ENCODE results near the gene CDH4. TPM values are rescaled to one million over a fixed set of nuclear protein-coding genes. Genes with fewer than 3 reads are reported as not detected.

Gene CDH4
- total RNA-seq, 1 donor from 2014 or later, result 39.7 TPM

DNA sequence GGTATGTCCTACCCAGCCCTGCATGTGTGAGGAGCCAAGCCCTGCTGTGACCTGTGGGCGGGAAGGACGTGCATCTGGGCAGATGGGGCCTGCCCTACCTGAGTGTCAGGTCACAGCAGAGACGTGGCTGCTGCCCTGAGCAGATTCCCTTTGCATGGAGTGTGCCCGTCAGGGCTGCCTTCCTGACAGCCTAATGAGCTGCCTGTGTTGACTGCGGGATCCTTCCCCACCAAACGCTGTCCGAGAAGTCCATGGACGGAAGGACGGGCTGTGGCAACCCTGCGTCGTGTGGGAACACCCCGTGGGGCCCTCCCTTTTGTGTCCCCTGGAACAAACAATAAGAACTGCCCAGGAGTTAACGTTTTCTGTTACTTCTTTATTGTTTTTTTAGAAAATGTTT is 343.2 kb downstream of the CDH4 start:
- Histone ChIP-seq H3K36me3 (ENCODE audit: control insufficient read depth, insufficient read depth, low read length) (no peaks in the 10 kb centered on the region), H3K27me3 (ENCODE audit: control insufficient read depth, insufficient read depth, low read length) (peaks cover 3% of the 10 kb centered on the region), H3K4me3 (ENCODE audit: low read depth, low read length) (no peak overlapping the region)
- TF ChIP-seq, protein P1, sequence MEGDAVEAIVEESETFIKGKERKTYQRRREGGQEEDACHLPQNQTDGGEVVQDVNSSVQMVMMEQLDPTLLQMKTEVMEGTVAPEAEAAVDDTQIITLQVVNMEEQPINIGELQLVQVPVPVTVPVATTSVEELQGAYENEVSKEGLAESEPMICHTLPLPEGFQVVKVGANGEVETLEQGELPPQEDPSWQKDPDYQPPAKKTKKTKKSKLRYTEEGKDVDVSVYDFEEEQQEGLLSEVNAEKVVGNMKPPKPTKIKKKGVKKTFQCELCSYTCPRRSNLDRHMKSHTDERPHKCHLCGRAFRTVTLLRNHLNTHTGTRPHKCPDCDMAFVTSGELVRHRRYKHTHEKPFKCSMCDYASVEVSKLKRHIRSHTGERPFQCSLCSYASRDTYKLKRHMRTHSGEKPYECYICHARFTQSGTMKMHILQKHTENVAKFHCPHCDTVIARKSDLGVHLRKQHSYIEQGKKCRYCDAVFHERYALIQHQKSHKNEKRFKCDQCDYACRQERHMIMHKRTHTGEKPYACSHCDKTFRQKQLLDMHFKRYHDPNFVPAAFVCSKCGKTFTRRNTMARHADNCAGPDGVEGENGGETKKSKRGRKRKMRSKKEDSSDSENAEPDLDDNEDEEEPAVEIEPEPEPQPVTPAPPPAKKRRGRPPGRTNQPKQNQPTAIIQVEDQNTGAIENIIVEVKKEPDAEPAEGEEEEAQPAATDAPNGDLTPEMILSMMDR (IDR thresholded peaks at IDR 0.05; ENCODE audit: insufficient read depth, low read length, poor library complexity, severe bottlenecking), result no peak
- DNase-seq (ENCODE audit: low read depth), result no peak

DNA sequence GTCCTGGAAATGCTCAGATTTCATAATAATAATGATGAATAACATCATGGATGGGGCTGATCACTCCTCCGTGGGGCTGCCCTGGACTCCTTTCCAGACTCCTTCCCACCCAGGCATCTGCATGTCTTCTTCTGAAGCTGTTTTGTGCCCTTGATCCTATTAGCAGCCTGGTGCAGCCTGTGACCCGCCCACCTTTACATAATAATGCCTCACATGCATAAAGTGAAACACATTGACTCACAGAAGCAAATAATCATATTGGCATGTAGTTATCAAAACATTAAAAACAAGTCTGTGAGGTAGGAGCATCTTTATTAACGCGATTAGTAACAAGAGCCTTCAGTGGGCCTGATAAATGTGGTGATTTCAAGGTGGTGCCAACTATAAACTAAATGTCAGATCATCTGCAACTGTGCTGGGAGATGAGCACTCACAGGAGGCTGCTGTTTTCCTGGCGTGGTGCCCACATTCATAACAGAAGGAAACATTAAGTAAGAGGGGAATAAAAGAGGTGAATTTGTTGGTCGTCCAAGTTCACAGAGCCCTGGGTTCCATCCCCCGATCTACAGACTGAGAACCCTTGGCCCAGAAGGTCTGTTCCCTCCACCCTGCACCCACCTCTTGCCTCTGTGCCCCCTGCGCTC is 344.7 kb downstream of the CDH4 start:
- Histone ChIP-seq H3K27me3 (ENCODE audit: control insufficient read depth, insufficient read depth, low read length) (peaks cover 3% of the 10 kb centered on the region), H3K36me3 (ENCODE audit: control insufficient read depth, insufficient read depth, low read length) (no peaks in the 10 kb centered on the region), H3K4me3 (ENCODE audit: low read depth, low read length) (no peak overlapping the region)
- TF ChIP-seq, protein P1 (IDR thresholded peaks at IDR 0.05; ENCODE audit: insufficient read depth, low read length, poor library complexity, severe bottlenecking), result no peak
- DNase-seq (ENCODE audit: low read depth), result no peak

DNA sequence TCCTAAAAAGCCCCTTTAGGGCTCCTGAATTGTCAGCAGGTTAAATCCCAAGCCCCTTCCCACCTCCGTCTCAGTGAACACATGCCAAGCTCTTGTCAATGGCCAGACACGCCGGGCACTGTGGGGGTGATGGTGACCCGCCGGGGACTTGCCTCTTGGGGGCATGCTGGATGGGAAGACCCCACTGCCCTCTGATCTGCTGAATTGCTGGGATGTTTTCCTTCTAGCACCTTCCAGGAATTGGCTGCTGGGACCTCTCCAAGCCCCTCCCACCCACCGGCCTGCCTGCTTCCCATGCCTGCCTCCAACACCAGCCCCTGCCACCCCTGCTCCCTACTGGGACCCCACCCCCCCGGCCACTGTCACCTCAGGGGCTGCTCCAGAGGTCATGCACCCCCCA is 345.9 kb downstream of the CDH4 start:
- DNase-seq (ENCODE audit: low read depth), result no peak
- Histone ChIP-seq H3K27me3 (ENCODE audit: control insufficient read depth, insufficient read depth, low read length) (peaks cover 3% of the 10 kb centered on the region), H3K4me3 (ENCODE audit: low read depth, low read length) (no peak overlapping the region), H3K36me3 (ENCODE audit: control insufficient read depth, insufficient read depth, low read length) (no peaks in the 10 kb centered on the region)
- TF ChIP-seq, protein P1 (IDR thresholded peaks at IDR 0.05; ENCODE audit: insufficient read depth, low read length, poor library complexity, severe bottlenecking), result no peak

DNA sequence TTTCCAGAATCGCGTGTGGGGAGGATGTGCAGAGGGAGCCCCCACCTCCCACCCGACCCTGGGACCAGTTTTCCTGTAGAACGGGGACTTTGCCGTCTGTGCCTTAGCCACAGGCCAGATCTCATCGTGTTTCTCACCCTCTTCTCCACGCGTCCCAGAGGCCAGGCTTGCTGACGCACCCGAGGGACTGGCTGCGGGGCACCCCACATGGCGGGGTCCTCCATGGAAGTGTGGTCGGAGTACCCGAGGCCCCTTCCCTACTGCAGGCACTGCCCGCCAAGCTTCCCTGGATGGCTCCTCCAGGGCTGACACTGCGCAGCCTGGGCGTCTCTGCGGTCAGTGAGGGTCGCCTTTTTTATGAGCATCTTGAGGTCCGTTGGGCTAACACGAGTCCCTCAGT is 346.5 kb downstream of the CDH4 start:
- DNase-seq (ENCODE audit: low read depth), result no peak
- no peak overlapping the region for H3K4me3 ChIP-seq (ENCODE audit: low read depth, low read length)
- H3K27me3 ChIP-seq (ENCODE audit: control insufficient read depth, insufficient read depth, low read length), result peaks cover 3% of the 10 kb centered on the region
- TF ChIP-seq, protein P1 (IDR thresholded peaks at IDR 0.05; ENCODE audit: insufficient read depth, low read length, poor library complexity, severe bottlenecking), result no peak
- H3K36me3 ChIP-seq (ENCODE audit: control insufficient read depth, insufficient read depth, low read length), result no peaks in the 10 kb centered on the region

DNA sequence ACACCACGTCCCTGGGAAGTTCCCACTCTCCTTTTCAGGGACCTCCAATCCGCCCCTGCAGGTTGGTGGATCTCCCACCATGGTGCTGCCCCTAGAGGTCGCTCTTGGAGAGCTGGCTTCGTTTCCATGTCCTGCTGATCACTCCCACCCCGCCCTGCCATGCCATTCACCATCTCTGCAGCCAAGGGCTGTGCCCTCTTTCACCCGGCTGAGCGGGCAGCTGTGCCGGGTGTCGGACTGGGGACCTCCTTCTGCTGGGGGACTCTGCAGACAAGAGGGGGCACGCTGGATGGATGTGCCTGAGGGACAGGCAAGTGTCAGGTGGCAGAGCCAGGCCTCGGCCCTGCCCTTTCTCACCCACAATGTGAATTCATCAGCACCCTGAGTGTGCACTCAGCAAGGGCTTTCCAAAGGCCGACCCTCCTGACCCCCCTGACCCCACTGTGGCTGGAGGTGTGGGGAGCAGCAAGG is 347.0 kb downstream of the CDH4 start:
- peaks cover 3% of the 10 kb centered on the region for H3K27me3 ChIP-seq (ENCODE audit: control insufficient read depth, insufficient read depth, low read length)
- TF ChIP-seq, protein P1 (IDR thresholded peaks at IDR 0.05; ENCODE audit: insufficient read depth, low read length, poor library complexity, severe bottlenecking), result peak; percentile 27
- H3K36me3 ChIP-seq (ENCODE audit: control insufficient read depth, insufficient read depth, low read length), result no peaks in the 10 kb centered on the region
- no peak for DNase-seq (ENCODE audit: low read depth)
- H3K4me3 ChIP-seq (ENCODE audit: low read depth, low read length), result no peak overlapping the region

DNA sequence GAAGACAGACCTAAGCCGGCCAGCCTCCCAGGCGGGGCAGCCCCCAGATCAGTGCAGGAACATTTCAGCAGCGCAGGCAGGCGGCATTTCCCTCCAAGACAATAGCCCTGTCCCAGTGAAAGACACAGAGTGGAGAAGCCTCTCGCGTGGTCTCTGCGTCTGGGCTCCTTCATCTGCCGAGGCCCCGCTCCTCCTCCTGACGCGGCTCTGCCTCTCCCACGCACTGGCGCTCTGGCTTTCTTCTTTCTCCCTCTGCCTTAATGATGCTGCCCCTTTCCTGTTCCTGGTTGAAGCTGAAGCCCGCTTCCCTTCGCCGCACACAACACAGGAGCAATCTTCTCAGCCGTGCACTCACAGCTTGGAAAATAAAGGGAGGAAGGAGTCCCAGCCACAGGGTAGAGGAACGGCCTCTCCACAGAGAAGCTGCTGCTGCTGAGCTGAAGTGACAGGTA is 347.5 kb downstream of the CDH4 start:
- H3K4me3 ChIP-seq (ENCODE audit: low read depth, low read length), result no peak overlapping the region
- DNase-seq (ENCODE audit: low read depth), result no peak

More for the DNA sequence above, 347.5 kb downstream of the CDH4 start:
- no peaks in the 10 kb centered on the region for H3K36me3 ChIP-seq (ENCODE audit: control insufficient read depth, insufficient read depth, low read length)
- TF ChIP-seq, protein P1 (IDR thresholded peaks at IDR 0.05; ENCODE audit: insufficient read depth, low read length, poor library complexity, severe bottlenecking), result no peak
- H3K27me3 ChIP-seq (ENCODE audit: control insufficient read depth, insufficient read depth, low read length), result peaks cover 3% of the 10 kb centered on the region
